ENCODE results near the gene LURAP1L. TPM values are rescaled to one million over a fixed set of nuclear protein-coding genes. Genes with fewer than 3 reads are reported as not detected.

The LURAP1L gene
- total and polyA plus RNA-seq, 2 experiments from 2014 or later: 0.86 to 1.5 TPM

GRCh38 chr9:12748954-12749353 lies 25.9 kb upstream of the LURAP1L start:
- no peak for DNase-seq (ENCODE audit: low read depth in 1 of 2, low spot score in 1 of 2)
- no peaks in the 10 kb centered on the region for H3K36me3 ChIP-seq
- no peak overlapping the region for H3K4me3 ChIP-seq
- TF ChIP-seq, protein P1, sequence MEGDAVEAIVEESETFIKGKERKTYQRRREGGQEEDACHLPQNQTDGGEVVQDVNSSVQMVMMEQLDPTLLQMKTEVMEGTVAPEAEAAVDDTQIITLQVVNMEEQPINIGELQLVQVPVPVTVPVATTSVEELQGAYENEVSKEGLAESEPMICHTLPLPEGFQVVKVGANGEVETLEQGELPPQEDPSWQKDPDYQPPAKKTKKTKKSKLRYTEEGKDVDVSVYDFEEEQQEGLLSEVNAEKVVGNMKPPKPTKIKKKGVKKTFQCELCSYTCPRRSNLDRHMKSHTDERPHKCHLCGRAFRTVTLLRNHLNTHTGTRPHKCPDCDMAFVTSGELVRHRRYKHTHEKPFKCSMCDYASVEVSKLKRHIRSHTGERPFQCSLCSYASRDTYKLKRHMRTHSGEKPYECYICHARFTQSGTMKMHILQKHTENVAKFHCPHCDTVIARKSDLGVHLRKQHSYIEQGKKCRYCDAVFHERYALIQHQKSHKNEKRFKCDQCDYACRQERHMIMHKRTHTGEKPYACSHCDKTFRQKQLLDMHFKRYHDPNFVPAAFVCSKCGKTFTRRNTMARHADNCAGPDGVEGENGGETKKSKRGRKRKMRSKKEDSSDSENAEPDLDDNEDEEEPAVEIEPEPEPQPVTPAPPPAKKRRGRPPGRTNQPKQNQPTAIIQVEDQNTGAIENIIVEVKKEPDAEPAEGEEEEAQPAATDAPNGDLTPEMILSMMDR (IDR thresholded peaks at IDR 0.05; ENCODE audit: low read depth, low read length): no peak
- no peaks in the 10 kb centered on the region for H3K9me3 ChIP-seq (ENCODE audit: low read depth)
- H3K4me1 ChIP-seq (ENCODE audit: low read depth): peaks cover 3% of the 10 kb centered on the region
- no peak overlapping the region for H3K27ac ChIP-seq
- peaks cover 4% of the 10 kb centered on the region for H3K27me3 ChIP-seq

GRCh38 chr9:12753931-12754330 lies 20.9 kb upstream of the LURAP1L start:
- H3K4me3 ChIP-seq: no peak overlapping the region
- no peaks in the 10 kb centered on the region for H3K9me3 ChIP-seq (ENCODE audit: low read depth)
- H3K36me3 ChIP-seq: no peaks in the 10 kb centered on the region
- H3K4me1 ChIP-seq (ENCODE audit: low read depth): peaks cover 3% of the 10 kb centered on the region
- peaks cover 4% of the 10 kb centered on the region for H3K27me3 ChIP-seq
- no peak for DNase-seq (ENCODE audit: low read depth in 1 of 2, low spot score in 1 of 2)
- H3K27ac ChIP-seq: no peak overlapping the region
- TF ChIP-seq, protein P1 (IDR thresholded peaks at IDR 0.05; ENCODE audit: low read depth, low read length): no peak

GRCh38 chr9:12759761-12760160 lies 15.1 kb upstream of the LURAP1L start:
- H3K27me3 ChIP-seq: no peaks in the 10 kb centered on the region
- peak in 1 of 2 donors; percentile 35 for DNase-seq (ENCODE audit: low read depth in 1 of 2, low spot score in 1 of 2)
- no peaks in the 10 kb centered on the region for H3K36me3 ChIP-seq
- H3K4me3 ChIP-seq: no peak overlapping the region
- H3K4me1 ChIP-seq (ENCODE audit: low read depth): no peaks in the 10 kb centered on the region
- TF ChIP-seq, protein P1 (IDR thresholded peaks at IDR 0.05; ENCODE audit: low read depth, low read length): no peak
- H3K9me3 ChIP-seq (ENCODE audit: low read depth): no peaks in the 10 kb centered on the region
- no peak overlapping the region for H3K27ac ChIP-seq

- Histone ChIP-seq H3K27me3 (no peaks in the 10 kb centered on the region), H3K27ac (no peak overlapping the region), H3K4me3 (no peak overlapping the region), H3K9me3 (ENCODE audit: low read depth) (no peaks in the 10 kb centered on the region), H3K4me1 (ENCODE audit: low read depth) (no peaks in the 10 kb centered on the region), H3K36me3 (no peaks in the 10 kb centered on the region)
- no peak for DNase-seq (ENCODE audit: low read depth in 1 of 2, low spot score in 1 of 2)
- TF ChIP-seq, protein P1 (IDR thresholded peaks at IDR 0.05; ENCODE audit: low read depth, low read length): no peak
These were observed 14.1 kb upstream of the LURAP1L start for GRCh38 chr9:12760758-12761157.

DNA sequence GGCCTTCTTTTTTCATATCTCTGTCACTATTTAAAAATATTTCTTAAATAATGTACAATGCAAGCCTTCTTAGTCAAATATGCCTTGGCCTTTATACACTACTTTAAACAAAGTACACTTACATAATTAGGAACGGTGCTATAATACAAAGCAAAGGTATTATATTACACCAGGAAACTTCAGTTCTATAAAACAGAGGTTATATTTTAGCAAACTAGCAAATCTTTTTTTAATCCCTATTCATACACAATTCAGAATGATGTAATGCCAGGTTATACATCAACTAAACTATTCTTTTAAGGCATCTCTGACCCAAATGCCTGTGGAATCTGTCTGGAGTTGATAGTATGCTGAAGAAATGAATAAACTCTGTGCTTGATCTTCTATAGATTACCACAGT lies 10.7 kb upstream of the LURAP1L start:
- H3K4me3 ChIP-seq: no peak overlapping the region
- H3K36me3 ChIP-seq: no peaks in the 10 kb centered on the region
- TF ChIP-seq, protein P1 (IDR thresholded peaks at IDR 0.05; ENCODE audit: low read depth, low read length): no peak
- no peak overlapping the region for H3K27ac ChIP-seq
- no peaks in the 10 kb centered on the region for H3K9me3 ChIP-seq (ENCODE audit: low read depth)
- H3K4me1 ChIP-seq (ENCODE audit: low read depth): no peaks in the 10 kb centered on the region
- no peak for DNase-seq (ENCODE audit: low read depth in 1 of 2, low spot score in 1 of 2)
- no peaks in the 10 kb centered on the region for H3K27me3 ChIP-seq
